GM10248 (cell line): ENCODE measurements around the gene RPF1.

Source experiments
- CTCF ChIA-PET: fragments of 300-600 bp; sonication (Branson Sonifier 250); formaldehyde crosslinking; extraction: SDS; loops from one replicate; lab custom pipeline; 2021; ENCODE audit warnings: antibody characterized with exemption; lab: Yijun Ruan, JAX
- POLR2A ChIA-PET: fragments of 350-650 bp; sonication (Branson Sonifier 250); formaldehyde crosslinking; extraction: SDS; loops from one replicate; lab custom pipeline; 2020; ENCODE audit warnings: antibody characterized with exemption; lab: Yijun Ruan, JAX
- DNase-seq: peaks from one replicate; pipeline ENCODE4 v3.0.0; 2012; ENCODE audit errors: extremely low spot score
- CTCF ChIP-seq: IDR thresholded peaks from 2 replicates; pipeline ENCODE4 v1.5.1; 2012; ENCODE audit warnings: mild to moderate bottlenecking, low read depth; ENCODE audit errors: extremely low read depth, missing control alignments, control extremely low read depth

RPF1 gene

GRCh38 chr1:84509029-84509428 lies 30.0 kb downstream of the RPF1 start:
- ChIA-PET POLR2A (no interaction called here), CTCF (interaction anchor here (1.2 kb wide), 1 partner anchor 111 kb away, joined by 3 read pairs; no protein-coding TSS in a partner anchor)
- no peak for DNase-seq
- no peak for TF ChIP-seq CTCF

- TF ChIP-seq CTCF: no peak
- CTCF ChIA-PET: no interaction called here
- POLR2A ChIA-PET: interaction anchor here (1.3 kb wide), 1 partner anchor 63 kb away, joined by 3 read pairs; no protein-coding TSS in a partner anchor
- no peak for DNase-seq
These were observed 31.1 kb downstream of the RPF1 start for GRCh38 chr1:84510165-84510564.

- no peak for TF ChIP-seq CTCF
- no peak for DNase-seq
- ChIA-PET CTCF (no interaction called here), POLR2A (interaction anchor here (1.3 kb wide), 1 partner anchor 62 kb away, joined by 3 read pairs; no protein-coding TSS in a partner anchor)
These were observed 31.6 kb downstream of the RPF1 start for GRCh38 chr1:84510668-84511067.

GRCh38 chr1:84524590-84524989 lies 45.5 kb downstream of the RPF1 start:
- POLR2A ChIA-PET: interaction anchor here (0.7 kb wide), 1 partner anchor 326 kb away, joined by 4 read pairs; no protein-coding TSS in a partner anchor
- TF ChIP-seq CTCF: no peak
- CTCF ChIA-PET: no interaction called here
- DNase-seq: no peak

- TF ChIP-seq CTCF: no peak
- POLR2A ChIA-PET: no interaction called here
- no peak for DNase-seq
- CTCF ChIA-PET: interaction anchor here (1.0 to 1.2 kb wide), 2 partner anchors 8 to 17 kb away, joined by 3 read pairs; no protein-coding TSS in a partner anchor
These were observed 46.7 kb downstream of the RPF1 start for GRCh38 chr1:84525779-84526178.

- DNase-seq: no peak
- no peak for TF ChIP-seq CTCF
- CTCF ChIA-PET: interaction anchor here (0.9 to 1.4 kb wide), 3 partner anchors 9 to 82 kb away, joined by 3 to 4 read pairs (median 4); no protein-coding TSS in a partner anchor
These were observed 59.5 kb downstream of the RPF1 start for GRCh38 chr1:84538599-84538998.

More at GRCh38 chr1:84538599-84538998, 59.5 kb downstream of the RPF1 start:
- POLR2A ChIA-PET: no interaction called here
